ENCODE data around the gene ZDHHC5. TPM values are rescaled to one million over a fixed set of nuclear protein-coding genes. Genes with fewer than 3 reads are reported as not detected.

ZDHHC5 gene
- total RNA-seq, 1 experiment from 2014 or later, result 64.1 TPM

- Histone ChIP-seq H3K9me3 (ENCODE audit: control insufficient read depth in 1 of 2, insufficient read depth in 1 of 2, low read depth in 1 of 2, low read length in 2 of 2) (no peaks in the 10 kb centered on the region), H3K79me2 (ENCODE audit: insufficient read depth, low read length) (peaks cover 1% of the 10 kb centered on the region), H4K20me1 (ENCODE audit: insufficient read depth) (no peaks in the 10 kb centered on the region), H3K4me3 (replicated peaks in 1 of 2; ENCODE audit: low read depth in 1 of 2, low read length in 2 of 2) (no peak overlapping the region), H3K9me2 (ENCODE audit: insufficient read depth) (no peaks in the 10 kb centered on the region), H3K4me2 (ENCODE audit: low read length) (no peak overlapping the region), H3K27me3 (ENCODE audit: insufficient read depth, low read length) (peaks cover 12% of the 10 kb centered on the region; the same call in 1 of the 2 replicates), H3K27ac (ENCODE audit: low read depth, low read length) (no peak overlapping the region), H3K9ac (ENCODE audit: low read length) (no peak overlapping the region), H3K36me3 (ENCODE audit: control insufficient read depth in 1 of 2, insufficient read depth in 2 of 2, low read length in 2 of 2) (no peaks in the 10 kb centered on the region), H2AFZ (ENCODE audit: low read depth, low read length, poor library complexity, severe bottlenecking) (no peak overlapping the region), H3K4me1 (ENCODE audit: control insufficient read depth in 1 of 2, insufficient read depth in 2 of 2, low read length in 2 of 2) (peaks cover 6 to 20% of the 10 kb centered on the region in 2 experiments; a peak in 3 of 4 replicates)
- ChIA-PET RAD21 (ENCODE audit: low non-redundant PET in 1 of 2, low total read pairs in 2 of 2, uncharacterized antibody in 2 of 2, unreplicated experiment in 2 of 2) (no interaction called here), POLR2A (no interaction called here), CTCF (no interaction called here)
- DNase-seq (ENCODE audit: low read depth, low spot score), result no peak
- no peak for TF ChIP-seq CTCF (IDR thresholded peaks at IDR 0.05 in 2 of 3, conservative IDR thresholded peaks at IDR 0.05 in 1 of 3; ENCODE audit: borderline replicate concordance in 1 of 3, insufficient read depth in 1 of 3, low read depth in 2 of 3, low read length in 2 of 3)
- no peak for TF ChIP-seq ZFX (IDR thresholded peaks at IDR 0.05)
- TF ChIP-seq REST (IDR thresholded peaks at IDR 0.05; ENCODE audit: low read depth), result no peak
- no peak for TF ChIP-seq EZH2 (IDR thresholded peaks at IDR 0.05)
- no peak for TF ChIP-seq RAD21 (IDR thresholded peaks at IDR 0.05; ENCODE audit: low read depth)
- BruUV-seq (replicated peaks), result no TSS peak
- intact Hi-C loops (cut with micrococcal nuclease), result no loop called here
- ATAC-seq, result no peak
Observed at GRCh38 chr11:57652662-57653061, 15.3 kb upstream of the ZDHHC5 start.

Data from HCT116 (cell line).